ENCODE measurements around the gene SMARCD3. TPM values are rescaled to one million over a fixed set of nuclear protein-coding genes. Genes with fewer than 3 reads are reported as not detected.

The SMARCD3 gene
- total and polyA plus RNA-seq, 2 of the 13 experiments (the other 11 are each of a cell fraction or from before 2014, with no cell fraction given): 0.20 to 0.62 TPM

DNA sequence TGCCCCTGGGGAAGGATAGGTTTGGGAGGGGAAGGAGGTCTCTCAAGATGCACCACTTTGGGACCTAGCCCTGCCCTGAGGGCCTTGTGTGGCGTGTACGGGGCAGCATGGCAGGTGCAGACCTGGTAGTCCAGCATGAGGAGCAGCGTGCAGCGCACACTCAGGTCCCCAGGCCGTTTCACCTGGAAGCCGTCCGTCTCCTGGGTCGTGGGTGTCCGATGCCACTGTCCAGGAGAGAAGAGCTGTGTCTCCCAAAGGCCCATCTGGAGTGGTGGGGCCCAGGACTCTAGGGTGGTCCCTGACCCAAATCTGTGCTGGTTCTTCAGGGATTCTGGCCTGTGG is 6.8 kb downstream of the SMARCD3 start:
- in situ Hi-C loops (cut with HindIII; ENCODE audit: extremely low pct_ligation_motif_present, low pct_unique_long_range_greater_than_20kb): no loop called here
- TF ChIP-seq AGO2 (optimal IDR thresholded peaks at IDR 0.05; ENCODE audit: low read depth, low read length) (peak; percentile 81), CCAR2 (optimal IDR thresholded peaks at IDR 0.05; ENCODE audit: low read depth, low read length) (no peak), SP4 (CRISPR knock-in tag; IDR thresholded peaks at IDR 0.05) (no peak), ZNF10 (CRISPR knock-in tag; IDR thresholded peaks at IDR 0.05; ENCODE audit: borderline replicate concordance, low read depth) (no peak), ZNF660 (CRISPR knock-in tag; IDR thresholded peaks at IDR 0.05; ENCODE audit: borderline replicate concordance, low read depth) (no peak)
- TF ChIP-seq, protein P1, sequence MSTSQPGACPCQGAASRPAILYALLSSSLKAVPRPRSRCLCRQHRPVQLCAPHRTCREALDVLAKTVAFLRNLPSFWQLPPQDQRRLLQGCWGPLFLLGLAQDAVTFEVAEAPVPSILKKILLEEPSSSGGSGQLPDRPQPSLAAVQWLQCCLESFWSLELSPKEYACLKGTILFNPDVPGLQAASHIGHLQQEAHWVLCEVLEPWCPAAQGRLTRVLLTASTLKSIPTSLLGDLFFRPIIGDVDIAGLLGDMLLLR (CRISPR knock-in tag; IDR thresholded peaks at IDR 0.05): no peak
- TF ChIP-seq, protein P2, sequence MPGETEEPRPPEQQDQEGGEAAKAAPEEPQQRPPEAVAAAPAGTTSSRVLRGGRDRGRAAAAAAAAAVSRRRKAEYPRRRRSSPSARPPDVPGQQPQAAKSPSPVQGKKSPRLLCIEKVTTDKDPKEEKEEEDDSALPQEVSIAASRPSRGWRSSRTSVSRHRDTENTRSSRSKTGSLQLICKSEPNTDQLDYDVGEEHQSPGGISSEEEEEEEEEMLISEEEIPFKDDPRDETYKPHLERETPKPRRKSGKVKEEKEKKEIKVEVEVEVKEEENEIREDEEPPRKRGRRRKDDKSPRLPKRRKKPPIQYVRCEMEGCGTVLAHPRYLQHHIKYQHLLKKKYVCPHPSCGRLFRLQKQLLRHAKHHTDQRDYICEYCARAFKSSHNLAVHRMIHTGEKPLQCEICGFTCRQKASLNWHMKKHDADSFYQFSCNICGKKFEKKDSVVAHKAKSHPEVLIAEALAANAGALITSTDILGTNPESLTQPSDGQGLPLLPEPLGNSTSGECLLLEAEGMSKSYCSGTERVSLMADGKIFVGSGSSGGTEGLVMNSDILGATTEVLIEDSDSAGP (CRISPR knock-in tag; IDR thresholded peaks at IDR 0.05; ENCODE audit: borderline replicate concordance): 0 out of 2 replicates have a peak, but pooled peaks have one; percentile 1
- TF ChIP-seq, protein P3, sequence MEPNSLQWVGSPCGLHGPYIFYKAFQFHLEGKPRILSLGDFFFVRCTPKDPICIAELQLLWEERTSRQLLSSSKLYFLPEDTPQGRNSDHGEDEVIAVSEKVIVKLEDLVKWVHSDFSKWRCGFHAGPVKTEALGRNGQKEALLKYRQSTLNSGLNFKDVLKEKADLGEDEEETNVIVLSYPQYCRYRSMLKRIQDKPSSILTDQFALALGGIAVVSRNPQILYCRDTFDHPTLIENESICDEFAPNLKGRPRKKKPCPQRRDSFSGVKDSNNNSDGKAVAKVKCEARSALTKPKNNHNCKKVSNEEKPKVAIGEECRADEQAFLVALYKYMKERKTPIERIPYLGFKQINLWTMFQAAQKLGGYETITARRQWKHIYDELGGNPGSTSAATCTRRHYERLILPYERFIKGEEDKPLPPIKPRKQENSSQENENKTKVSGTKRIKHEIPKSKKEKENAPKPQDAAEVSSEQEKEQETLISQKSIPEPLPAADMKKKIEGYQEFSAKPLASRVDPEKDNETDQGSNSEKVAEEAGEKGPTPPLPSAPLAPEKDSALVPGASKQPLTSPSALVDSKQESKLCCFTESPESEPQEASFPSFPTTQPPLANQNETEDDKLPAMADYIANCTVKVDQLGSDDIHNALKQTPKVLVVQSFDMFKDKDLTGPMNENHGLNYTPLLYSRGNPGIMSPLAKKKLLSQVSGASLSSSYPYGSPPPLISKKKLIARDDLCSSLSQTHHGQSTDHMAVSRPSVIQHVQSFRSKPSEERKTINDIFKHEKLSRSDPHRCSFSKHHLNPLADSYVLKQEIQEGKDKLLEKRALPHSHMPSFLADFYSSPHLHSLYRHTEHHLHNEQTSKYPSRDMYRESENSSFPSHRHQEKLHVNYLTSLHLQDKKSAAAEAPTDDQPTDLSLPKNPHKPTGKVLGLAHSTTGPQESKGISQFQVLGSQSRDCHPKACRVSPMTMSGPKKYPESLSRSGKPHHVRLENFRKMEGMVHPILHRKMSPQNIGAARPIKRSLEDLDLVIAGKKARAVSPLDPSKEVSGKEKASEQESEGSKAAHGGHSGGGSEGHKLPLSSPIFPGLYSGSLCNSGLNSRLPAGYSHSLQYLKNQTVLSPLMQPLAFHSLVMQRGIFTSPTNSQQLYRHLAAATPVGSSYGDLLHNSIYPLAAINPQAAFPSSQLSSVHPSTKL (CRISPR knock-in tag; IDR thresholded peaks at IDR 0.05): no peak
- peaks cover 49% of the 10 kb centered on the region for H3K4me1 ChIP-seq (ENCODE audit: insufficient read depth, low read length)
- H4K20me1 ChIP-seq (ENCODE audit: insufficient read depth, low read length): no peaks in the 10 kb centered on the region
- no peaks in the 10 kb centered on the region for H3K79me2 ChIP-seq (ENCODE audit: insufficient read depth, low read length)
- H3K4me3 ChIP-seq (replicated peaks in 1 of 3; ENCODE audit: insufficient read depth in 1 of 3, low read depth in 2 of 3, low read length in 3 of 3): no peak overlapping the region
- intact Hi-C loops (cut with micrococcal nuclease; ENCODE audit: unreplicated experiment): loop anchor here (10.0 kb wide), 1 partner anchor 157 kb away; the partner anchor contains the start of genes AGAP3, FASTK and TMUB1
- no peaks in the 10 kb centered on the region for H3K9me3 ChIP-seq (ENCODE audit: low read length)
- no peak overlapping the region for H3K4me2 ChIP-seq (ENCODE audit: low read depth, low read length)
- no CpG with 5 or more reads among the region's 9 CpGs for WGBS (ENCODE audit: low lambda C conversion rate)
- ATAC-seq (no peak), DNase-seq (ENCODE audit: low spot score) (no peak), FAIRE-seq (no peak)
- H3K27me3 ChIP-seq (ENCODE audit: control insufficient read depth in 1 of 2, insufficient read depth in 2 of 2, low read length in 2 of 2): peaks cover under 1 to 19% of the 10 kb centered on the region in 2 experiments; a peak in 3 of 5 replicates
- H3K36me3 ChIP-seq (replicated peaks in 1 of 2; ENCODE audit: control insufficient read depth in 1 of 2, insufficient read depth in 2 of 2, low read length in 2 of 2): peaks cover 2 to 13% of the 10 kb centered on the region in 2 experiments; a peak in 3 of 5 replicates
- POLR2A ChIA-PET: interaction anchor here (1.8 kb wide), 1 partner anchor 9 kb away, joined by 5 read pairs; the partner anchor contains the start of gene CHPF2
- CTCF ChIA-PET (ENCODE audit: low intra/inter-chr PET ratio, low total read pairs): no interaction called here
- H2AFZ ChIP-seq (ENCODE audit: low read length): no peak overlapping the region
- BruUV-seq (replicated peaks): no TSS peak
- H3K27ac ChIP-seq (ENCODE audit: extremely low read length, insufficient read depth, low read length): no peak overlapping the region
- H3K9ac ChIP-seq (ENCODE audit: insufficient read depth, low read depth, low read length): no peak overlapping the region

Measured in HepG2 (cell line).